LNCAP (cell line): Measurements from ENCODE around the gene ADGB.

Experiments used
- TF ChIP-seq, protein P1 (sequence below): fragments of 450-650 bp; IDR thresholded peaks from 2 replicates; pipeline ENCODE4 v1.5.1; 2017; ENCODE audit warnings: mild to moderate bottlenecking

The ADGB gene

DNA sequence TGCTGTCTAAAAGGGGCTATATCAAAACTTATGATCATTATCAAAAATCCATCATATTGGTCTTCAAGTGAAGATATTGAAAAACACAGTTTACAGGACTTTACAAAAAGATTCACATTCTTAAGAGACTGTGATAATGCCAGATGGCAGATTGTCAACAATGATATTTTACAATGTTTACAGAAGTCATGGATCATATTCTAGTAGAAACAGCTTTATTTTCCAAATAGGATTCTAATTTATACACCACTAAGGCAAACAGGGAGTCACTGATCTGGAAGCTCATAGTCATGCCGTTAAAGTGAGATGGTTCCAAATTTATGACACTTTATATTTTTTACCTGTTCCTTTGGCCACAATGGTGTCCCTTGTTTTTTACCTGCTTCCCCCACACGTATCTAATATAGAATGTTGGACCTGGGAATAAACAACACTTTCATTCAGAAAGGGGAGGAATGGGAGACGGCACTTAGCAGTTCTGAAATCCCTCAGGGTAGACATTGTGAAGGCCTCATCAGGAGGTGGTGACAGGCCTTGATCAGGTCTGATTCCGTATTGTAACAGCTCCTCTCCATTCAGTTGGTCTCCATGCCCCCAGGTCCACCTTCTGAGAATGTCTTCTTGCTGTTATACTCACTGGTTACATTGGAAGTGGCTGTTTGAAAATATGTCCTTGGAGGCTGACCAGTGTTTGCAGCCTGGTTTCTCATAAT is 228.6 kb downstream of the ADGB start:
- TF ChIP-seq, protein P1, sequence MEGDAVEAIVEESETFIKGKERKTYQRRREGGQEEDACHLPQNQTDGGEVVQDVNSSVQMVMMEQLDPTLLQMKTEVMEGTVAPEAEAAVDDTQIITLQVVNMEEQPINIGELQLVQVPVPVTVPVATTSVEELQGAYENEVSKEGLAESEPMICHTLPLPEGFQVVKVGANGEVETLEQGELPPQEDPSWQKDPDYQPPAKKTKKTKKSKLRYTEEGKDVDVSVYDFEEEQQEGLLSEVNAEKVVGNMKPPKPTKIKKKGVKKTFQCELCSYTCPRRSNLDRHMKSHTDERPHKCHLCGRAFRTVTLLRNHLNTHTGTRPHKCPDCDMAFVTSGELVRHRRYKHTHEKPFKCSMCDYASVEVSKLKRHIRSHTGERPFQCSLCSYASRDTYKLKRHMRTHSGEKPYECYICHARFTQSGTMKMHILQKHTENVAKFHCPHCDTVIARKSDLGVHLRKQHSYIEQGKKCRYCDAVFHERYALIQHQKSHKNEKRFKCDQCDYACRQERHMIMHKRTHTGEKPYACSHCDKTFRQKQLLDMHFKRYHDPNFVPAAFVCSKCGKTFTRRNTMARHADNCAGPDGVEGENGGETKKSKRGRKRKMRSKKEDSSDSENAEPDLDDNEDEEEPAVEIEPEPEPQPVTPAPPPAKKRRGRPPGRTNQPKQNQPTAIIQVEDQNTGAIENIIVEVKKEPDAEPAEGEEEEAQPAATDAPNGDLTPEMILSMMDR: no peak

DNA sequence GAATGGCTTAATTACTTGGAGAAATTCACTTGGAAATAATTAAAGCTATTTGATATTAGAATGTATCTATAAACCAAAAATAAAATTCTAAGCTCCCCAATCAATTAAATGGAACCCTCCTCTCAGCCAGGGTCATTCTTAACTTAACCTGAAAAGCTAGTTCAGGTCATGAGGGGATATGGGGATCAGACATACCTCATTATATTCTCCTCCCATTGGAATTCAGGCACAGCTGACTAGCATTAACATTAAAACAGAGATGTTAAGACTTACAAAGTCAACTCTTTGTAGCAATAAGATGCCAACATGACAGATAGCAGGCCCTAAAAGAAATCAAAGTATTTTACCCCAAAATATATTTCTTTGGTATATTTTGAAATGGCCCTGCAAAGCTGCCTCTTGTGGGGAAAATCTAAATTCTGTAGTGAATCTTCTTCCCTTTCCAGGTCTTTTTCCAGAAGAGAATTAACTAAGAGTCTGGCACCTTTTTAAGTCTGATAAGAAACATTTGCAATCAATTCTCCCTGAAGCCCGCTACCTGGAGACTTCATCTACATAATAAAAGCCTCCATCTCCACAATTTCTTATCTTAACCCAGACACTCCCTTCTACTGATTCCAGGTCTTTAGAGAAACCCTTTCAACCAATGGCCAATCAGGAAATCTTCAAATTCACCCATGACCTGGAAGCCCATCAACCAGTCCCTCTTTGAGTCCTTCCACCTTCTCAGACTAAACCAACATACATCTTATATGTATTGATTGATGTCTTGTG is 231.2 kb downstream of the ADGB start:
- TF ChIP-seq, protein P1: no peak

DNA sequence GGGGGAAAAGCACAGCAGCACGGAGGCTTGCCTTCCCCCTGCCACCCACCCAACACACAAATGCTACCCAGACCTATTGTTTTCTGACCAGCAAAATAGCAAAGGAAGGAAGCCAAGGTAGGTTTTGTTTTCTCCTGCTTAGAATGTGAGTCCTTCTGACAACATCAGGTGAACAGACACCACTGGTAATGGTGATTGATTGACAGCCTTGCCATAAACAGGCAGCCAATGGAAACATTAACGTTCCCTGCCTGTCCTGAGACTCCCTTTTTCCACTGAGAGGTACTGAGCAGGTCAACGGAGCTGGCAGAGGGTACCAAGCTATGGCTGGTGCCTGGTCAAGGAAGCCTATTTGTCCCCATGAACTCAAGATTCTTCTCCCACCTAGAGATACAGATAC is 234.4 kb downstream of the ADGB start:
- TF ChIP-seq, protein P1: no peak

DNA sequence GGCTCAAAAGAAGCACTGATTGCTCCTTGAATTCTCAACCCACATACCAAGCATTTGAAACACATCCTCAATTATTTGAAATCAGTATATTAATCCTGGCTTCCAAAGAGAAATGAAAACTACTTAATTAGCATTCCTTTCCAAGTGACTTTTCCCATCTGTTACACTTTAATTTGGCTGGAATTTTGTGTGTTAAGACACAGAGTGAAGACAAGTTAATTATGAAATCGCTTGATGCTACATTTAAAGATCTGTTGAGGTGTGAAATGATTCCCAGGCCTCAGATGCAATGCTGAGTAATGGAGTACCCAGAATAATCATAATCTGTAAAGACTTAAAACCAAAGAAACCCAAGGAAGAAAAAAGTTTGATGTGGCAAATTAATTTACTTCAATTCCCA is 241.4 kb downstream of the ADGB start:
- TF ChIP-seq, protein P1: no peak

DNA sequence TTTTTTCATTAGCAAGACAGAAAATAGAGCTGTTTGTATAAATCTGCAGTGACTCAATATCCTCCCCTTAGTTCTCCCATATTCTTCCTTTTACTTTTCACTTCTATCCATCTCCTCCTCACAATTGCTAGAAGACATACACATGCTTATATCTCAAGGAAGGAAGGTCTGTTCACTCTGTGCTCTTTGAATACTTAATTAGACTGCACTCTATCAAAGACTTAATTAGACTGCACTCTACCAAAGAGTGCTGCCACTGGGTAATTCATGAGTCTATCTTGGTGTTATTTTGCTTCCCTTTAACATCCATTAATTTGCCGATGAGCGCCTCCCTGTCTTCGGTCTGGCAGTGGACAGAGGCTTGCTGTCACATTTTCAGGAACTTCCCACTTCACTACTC is 241.9 kb downstream of the ADGB start:
- TF ChIP-seq, protein P1: no peak

DNA sequence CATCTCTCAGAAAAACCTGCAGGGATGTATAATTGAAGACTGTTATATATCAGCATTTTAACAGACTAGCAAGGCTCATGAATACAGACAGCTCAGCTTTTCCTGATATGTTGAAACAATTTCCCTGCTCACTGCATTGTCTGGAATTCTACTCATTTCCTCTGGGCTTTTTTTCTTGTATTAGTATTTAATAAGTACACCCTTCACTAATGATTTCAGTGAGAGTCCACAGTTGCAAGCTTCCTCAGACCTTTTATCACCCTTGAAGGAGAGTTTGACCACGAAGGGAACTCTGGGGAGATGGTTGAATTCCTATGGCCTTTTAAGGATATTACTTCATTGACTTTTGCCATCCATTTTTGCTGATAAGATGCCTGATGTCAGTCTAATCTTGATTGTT is 248.7 kb downstream of the ADGB start:
- TF ChIP-seq, protein P1: no peak

DNA sequence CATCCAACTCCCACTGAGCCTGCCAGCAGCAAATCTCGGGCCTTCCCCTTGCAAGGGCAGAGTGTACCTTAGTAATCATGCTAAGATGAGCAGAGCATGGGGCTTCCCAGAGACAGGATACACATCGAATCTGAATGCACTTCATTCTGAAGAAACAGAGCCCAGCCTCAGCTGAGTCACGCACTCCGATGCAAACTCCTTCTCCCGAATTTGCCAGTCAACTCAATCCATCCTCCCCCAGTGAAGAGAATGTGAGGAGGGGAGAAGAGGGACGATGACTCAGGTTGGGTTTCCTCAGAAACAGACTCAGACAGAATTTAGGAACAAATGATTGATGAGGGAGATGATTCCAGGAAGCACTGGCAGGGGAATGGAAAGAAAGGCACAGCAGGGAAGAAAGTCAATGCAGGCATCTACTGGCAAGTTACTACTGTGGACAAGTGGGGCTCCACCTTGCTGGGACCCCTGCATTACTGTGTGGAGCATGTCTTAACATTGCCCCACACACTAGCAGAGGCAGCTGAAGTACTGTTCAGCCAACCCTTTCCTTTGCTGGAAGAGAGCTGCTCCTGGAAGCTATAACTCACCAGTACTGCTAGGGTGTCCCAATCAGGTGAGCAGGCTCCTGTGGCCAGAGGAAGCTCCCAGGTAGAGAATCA is 251.6 kb downstream of the ADGB start:
- TF ChIP-seq, protein P1: no peak
